B cell (primary cell): ENCODE measurements around the gene SLC25A26.

ENCODE experiments used
- EZH2 ChIP-seq: IDR thresholded peaks from 2 replicates; pipeline ENCODE4 v1.6.1; 2012; ENCODE audit warnings: borderline replicate concordance, low read depth, mild to moderate bottlenecking, moderate library complexity, low read length; ENCODE audit not compliant: insufficient read depth, poor library complexity, severe bottlenecking
- TF ChIP-seq, protein P1 (sequence below): fragments of 200-600 bp; IDR thresholded peaks from one replicate; pipeline ENCODE4 v1.8.0; 2022; ENCODE audit warnings: antibody characterized with exemption, mild to moderate bottlenecking

DNA sequence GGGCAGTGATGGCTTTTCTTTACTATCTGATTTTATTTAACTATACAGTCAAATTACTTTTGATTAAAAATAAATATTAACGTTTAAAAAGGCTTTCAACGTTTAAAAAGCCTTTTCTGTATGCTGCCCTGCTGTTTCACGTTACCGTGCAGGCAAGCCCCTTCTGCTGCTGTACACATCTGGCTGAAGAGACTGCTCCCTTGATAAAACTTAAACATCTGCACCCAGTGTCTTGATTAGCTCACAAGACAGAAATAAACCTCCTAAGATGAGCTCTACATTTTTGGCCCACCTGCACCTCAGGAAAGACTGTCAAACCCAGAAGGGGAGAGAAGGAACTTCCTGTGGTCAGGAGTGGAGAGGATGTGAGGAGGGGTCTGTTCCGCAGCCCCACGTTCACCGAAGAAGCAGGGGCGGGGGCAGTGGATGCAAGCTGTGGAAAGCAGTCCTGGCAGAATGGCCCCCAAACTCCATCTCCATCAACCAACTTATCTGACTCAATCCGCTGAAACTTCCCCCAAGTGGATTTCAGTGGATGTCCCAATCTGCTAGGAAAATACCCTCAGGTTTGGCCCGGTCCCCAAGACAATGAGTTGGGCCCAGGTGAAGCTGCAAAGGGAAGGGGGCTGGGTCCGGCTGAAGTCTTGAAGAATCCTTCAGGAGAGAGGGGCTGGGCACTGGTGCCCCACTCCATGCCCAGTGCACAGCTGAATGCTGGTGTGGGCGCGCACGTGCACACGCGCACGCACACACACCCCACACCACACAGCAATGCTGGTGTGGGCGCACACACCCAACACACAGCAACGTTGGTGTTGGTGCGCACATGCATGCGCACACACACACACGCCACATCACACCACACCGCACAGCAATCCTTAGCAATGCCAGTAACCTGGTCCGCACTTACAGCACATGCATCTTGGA is 191.4 kb downstream of the SLC25A26 start:
- TF ChIP-seq, protein P1, sequence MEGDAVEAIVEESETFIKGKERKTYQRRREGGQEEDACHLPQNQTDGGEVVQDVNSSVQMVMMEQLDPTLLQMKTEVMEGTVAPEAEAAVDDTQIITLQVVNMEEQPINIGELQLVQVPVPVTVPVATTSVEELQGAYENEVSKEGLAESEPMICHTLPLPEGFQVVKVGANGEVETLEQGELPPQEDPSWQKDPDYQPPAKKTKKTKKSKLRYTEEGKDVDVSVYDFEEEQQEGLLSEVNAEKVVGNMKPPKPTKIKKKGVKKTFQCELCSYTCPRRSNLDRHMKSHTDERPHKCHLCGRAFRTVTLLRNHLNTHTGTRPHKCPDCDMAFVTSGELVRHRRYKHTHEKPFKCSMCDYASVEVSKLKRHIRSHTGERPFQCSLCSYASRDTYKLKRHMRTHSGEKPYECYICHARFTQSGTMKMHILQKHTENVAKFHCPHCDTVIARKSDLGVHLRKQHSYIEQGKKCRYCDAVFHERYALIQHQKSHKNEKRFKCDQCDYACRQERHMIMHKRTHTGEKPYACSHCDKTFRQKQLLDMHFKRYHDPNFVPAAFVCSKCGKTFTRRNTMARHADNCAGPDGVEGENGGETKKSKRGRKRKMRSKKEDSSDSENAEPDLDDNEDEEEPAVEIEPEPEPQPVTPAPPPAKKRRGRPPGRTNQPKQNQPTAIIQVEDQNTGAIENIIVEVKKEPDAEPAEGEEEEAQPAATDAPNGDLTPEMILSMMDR: no peak
- no peak for TF ChIP-seq EZH2
